Transverse colon (tissue), 4 donors: ENCODE results near the gene ALK.

Experiments
- EP300 ChIP-seq: sonication (generic); formaldehyde crosslinking; IDR thresholded peaks from one replicate; pipeline ENCODE4 v1.6.1; 2017; ENCODE audit warnings: antibody characterized with exemption, low read depth
- POLR2A ChIP-seq: fragments of 450-650 bp; IDR thresholded peaks from one replicate; pipeline ENCODE4 v1.6.1; 2016; ENCODE audit warnings: antibody characterized with exemption, mild to moderate bottlenecking, moderate library complexity
- POLR2AphosphoS5 ChIP-seq, 3 donors: sonication (generic); formaldehyde crosslinking; IDR thresholded peaks; one replicate each; pipeline ENCODE4 v1.6.1; 2016; ENCODE audit warnings: antibody characterized with exemption in 3 of 3
- TF ChIP-seq, protein P1 (sequence below), 5 experiments: fragments of 200-600 bp in 3 of 5; fragments of 450-650 bp in 2 of 5; sonication (generic) in 3 of 5; IDR thresholded peaks; 1 replicate in 2 of 5; 2 replicates in 3 of 5; pipeline ENCODE4 v1.5.1; 2016 to 2017; ENCODE audit warnings: antibody characterized with exemption in 5 of 5, inconsistent platforms in 3 of 5, mild to moderate bottlenecking in 2 of 5, moderate library complexity in 1 of 5

DNA sequence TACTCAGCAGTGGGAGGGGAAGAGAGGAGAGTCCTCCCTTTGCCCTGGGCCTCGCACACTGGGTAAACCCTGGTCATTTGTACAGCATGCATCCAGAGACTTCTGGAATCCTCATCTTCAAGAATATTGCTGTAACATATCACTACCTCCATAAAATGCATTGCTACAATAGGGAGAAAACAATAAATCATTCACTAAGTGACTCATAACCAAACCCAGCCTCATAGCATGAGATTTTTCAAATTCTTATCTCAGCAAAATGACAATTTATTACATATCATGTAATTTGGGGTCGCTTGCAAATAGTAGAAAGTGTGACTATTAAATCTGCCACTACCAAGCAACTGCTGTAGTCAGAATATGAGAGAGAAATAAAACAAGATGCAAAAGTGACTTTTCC lies 189.4 kb downstream of the ALK start:
- TF ChIP-seq, protein P1, sequence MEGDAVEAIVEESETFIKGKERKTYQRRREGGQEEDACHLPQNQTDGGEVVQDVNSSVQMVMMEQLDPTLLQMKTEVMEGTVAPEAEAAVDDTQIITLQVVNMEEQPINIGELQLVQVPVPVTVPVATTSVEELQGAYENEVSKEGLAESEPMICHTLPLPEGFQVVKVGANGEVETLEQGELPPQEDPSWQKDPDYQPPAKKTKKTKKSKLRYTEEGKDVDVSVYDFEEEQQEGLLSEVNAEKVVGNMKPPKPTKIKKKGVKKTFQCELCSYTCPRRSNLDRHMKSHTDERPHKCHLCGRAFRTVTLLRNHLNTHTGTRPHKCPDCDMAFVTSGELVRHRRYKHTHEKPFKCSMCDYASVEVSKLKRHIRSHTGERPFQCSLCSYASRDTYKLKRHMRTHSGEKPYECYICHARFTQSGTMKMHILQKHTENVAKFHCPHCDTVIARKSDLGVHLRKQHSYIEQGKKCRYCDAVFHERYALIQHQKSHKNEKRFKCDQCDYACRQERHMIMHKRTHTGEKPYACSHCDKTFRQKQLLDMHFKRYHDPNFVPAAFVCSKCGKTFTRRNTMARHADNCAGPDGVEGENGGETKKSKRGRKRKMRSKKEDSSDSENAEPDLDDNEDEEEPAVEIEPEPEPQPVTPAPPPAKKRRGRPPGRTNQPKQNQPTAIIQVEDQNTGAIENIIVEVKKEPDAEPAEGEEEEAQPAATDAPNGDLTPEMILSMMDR (IDR thresholded peaks at IDR 0.05) = no peak
- TF ChIP-seq EP300 (no peak), POLR2A (no peak), POLR2AphosphoS5 (IDR thresholded peaks at IDR 0.05) (no peak)
